Esophagus squamous epithelium (tissue), 5 donors: Measurements from ENCODE around the gene RBM17. TPM values are rescaled to one million over a fixed set of nuclear protein-coding genes. Genes with fewer than 3 reads are reported as not detected.

Source experiments
- DNase-seq: peaks from one replicate; lab custom pipeline; 2025; lab: John Stamatoyannopoulos, UW
- H3K27ac ChIP-seq, 4 donors: fragments of 200-600 bp; sonication (generic); one replicate each; pipeline ENCODE4 v1.5.1; 2016 to 2019; ENCODE audit warnings: mild to moderate bottlenecking in 1 of 4
- H3K27me3 ChIP-seq, 4 donors: fragments of 200-600 bp; sonication (generic); 1 replicate in 3 of 4; 2 replicates in 1 of 4; pipeline versions ENCODE4 v1.5.1 to v1.6.0; 2017 to 2021; ENCODE audit warnings: antibody characterized with exemption in 1 of 4
- H3K36me3 ChIP-seq, 3 donors: fragments of 200-600 bp; sonication (generic); one replicate each; pipeline ENCODE4 v1.5.1; 2016 to 2019
- H3K4me1 ChIP-seq, 3 donors: fragments of 200-600 bp; sonication (generic); one replicate each; pipeline ENCODE4 v1.5.1; 2017 to 2019
- H3K4me3 ChIP-seq, 4 donors: fragments of 200-600 bp; sonication (generic); 1 replicate in 3 of 4; 2 replicates in 1 of 4; pipeline ENCODE4 v1.5.1; 2016 to 2019; ENCODE audit warnings: mild to moderate bottlenecking in 2 of 4, moderate library complexity in 1 of 4
- H3K9me3 ChIP-seq, 3 donors: fragments of 200-600 bp; sonication (generic); one replicate each; pipeline ENCODE4 v1.5.1; 2016 to 2019
- CTCF ChIP-seq, 6 experiments: fragments of 450-650 bp in 4 of 6; fragments of 200-600 bp in 2 of 6; sonication (generic) in 2 of 6; IDR thresholded peaks; one replicate each; pipeline ENCODE4 v1.5.1; 2016 to 2019; ENCODE audit warnings: antibody characterized with exemption in 6 of 6, mild to moderate bottlenecking in 4 of 6, moderate library complexity in 4 of 6
- POLR2A ChIP-seq, 4 donors: fragments of 450-650 bp; IDR thresholded peaks; one replicate each; pipeline ENCODE4 v1.6.1; 2017; ENCODE audit warnings: antibody characterized with exemption in 4 of 4, mild to moderate bottlenecking in 4 of 4, moderate library complexity in 3 of 4
- WGBS, 2 donors: methylation state at CpG; one replicate each; pipeline ENCODE4 v1.1.5; 2018; 5-methylcytosine and 5-hydroxymethylcytosine counted together
- intact Hi-C: fragments of 100-400 bp; cut with DNase I; formaldehyde crosslinking; loops from one replicate; pipeline ENCODE4 v1.15.0; 2022
- total RNA-seq, 4 donors: library from RNA; depleted of rRNA; stranded (reverse); fragments of >200 nt; gene quantifications; one replicate each; pipeline ENCODE4 v1.1.0, GENCODE V29; 2016
- donor health status: DM: yes; HTN: yes; CAD: no.

The RBM17 gene
- total RNA-seq, 4 donors from 2014 or later: 35.7 to 61.8 (median 39.4) TPM

GRCh38 chr10:6134099-6134823 is 45.4 kb downstream of the RBM17 start:
- Histone ChIP-seq H3K27ac (no peak overlapping the region), H3K4me3 (no peak overlapping the region), H3K4me1 (peaks cover 6 to 21% (median 7%) of the 10 kb centered on the region in 3 donors), H3K27me3 (peaks cover 0 to 54% (median 0%) of the 10 kb centered on the region in 4 donors), H3K9me3 (no peaks in the 10 kb centered on the region), H3K36me3 (no peaks in the 10 kb centered on the region)
- intact Hi-C loops: no loop called here
- WGBS, 2 donors: 84 to 88% methylated on average over 8 to 9 of the region's 18 CpGs
- TF ChIP-seq CTCF (IDR thresholded peaks at IDR 0.05) (no peak), POLR2A (IDR thresholded peaks at IDR 0.05) (no peak)
- DNase-seq: no peak

- no peak overlapping the region for H3K4me3 ChIP-seq
- H3K27ac ChIP-seq: no peak overlapping the region
- no peak for DNase-seq
- H3K9me3 ChIP-seq: no peaks in the 10 kb centered on the region
- 62 to 64% methylated on average over 6 of the region's 6 CpGs for WGBS, 2 donors
- H3K36me3 ChIP-seq: no peaks in the 10 kb centered on the region
- peaks cover 0 to 62% (median 0%) of the 10 kb centered on the region in 4 donors for H3K27me3 ChIP-seq
- intact Hi-C loops: no loop called here
- no peak for TF ChIP-seq CTCF (IDR thresholded peaks at IDR 0.05)
- TF ChIP-seq POLR2A (IDR thresholded peaks at IDR 0.05): no peak
- peaks cover under 1 to 14% (median 6%) of the 10 kb centered on the region in 3 donors for H3K4me1 ChIP-seq
Observed at GRCh38 chr10:6135039-6135438, 46.2 kb downstream of the RBM17 start.

- intact Hi-C loops: no loop called here
- Histone ChIP-seq H3K27ac (no peak overlapping the region), H3K27me3 (peaks cover 0 to 68% (median 0%) of the 10 kb centered on the region in 4 donors), H3K9me3 (no peaks in the 10 kb centered on the region), H3K4me3 (no peak overlapping the region), H3K4me1 (peaks cover 0 to 19% (median 6%) of the 10 kb centered on the region in 3 donors), H3K36me3 (no peaks in the 10 kb centered on the region)
- DNase-seq: no peak
- TF ChIP-seq POLR2A (IDR thresholded peaks at IDR 0.05) (no peak), CTCF (IDR thresholded peaks at IDR 0.05) (no peak)
- 84 to 89% methylated on average over 8 of the region's 8 CpGs for WGBS, 2 donors
Observed at GRCh38 chr10:6135589-6136168, 46.8 kb downstream of the RBM17 start.

- Histone ChIP-seq H3K36me3 (no peaks in the 10 kb centered on the region), H3K27ac (no peak overlapping the region), H3K4me3 (no peak overlapping the region), H3K9me3 (no peaks in the 10 kb centered on the region), H3K4me1 (peaks cover 0 to 25% (median 6%) of the 10 kb centered on the region in 3 donors), H3K27me3 (peaks cover 0 to 65% (median 0%) of the 10 kb centered on the region in 4 donors)
- WGBS, 2 donors: 29 to 38% methylated on average over 16 of the region's 20 CpGs
- DNase-seq: no peak
- intact Hi-C loops: no loop called here
- TF ChIP-seq CTCF (IDR thresholded peaks at IDR 0.05): no peak
- TF ChIP-seq POLR2A (IDR thresholded peaks at IDR 0.05): no peak
Observed at GRCh38 chr10:6136215-6137201, 47.7 kb downstream of the RBM17 start.
